Suppressor macrophage treated with lipopolysaccharide for 1 hour (primary cell): ENCODE measurements around the gene ZNF831.

Source experiments
- DNase-seq, 3 donors: peaks; one replicate each; pipeline ENCODE4 v3.0.0-alpha.2; 2020 to 2022

Gene ZNF831

GRCh38 chr20:59157961-59158541 lies 5.6 kb upstream of the ZNF831 start:
- DNase-seq = no peak

DNA sequence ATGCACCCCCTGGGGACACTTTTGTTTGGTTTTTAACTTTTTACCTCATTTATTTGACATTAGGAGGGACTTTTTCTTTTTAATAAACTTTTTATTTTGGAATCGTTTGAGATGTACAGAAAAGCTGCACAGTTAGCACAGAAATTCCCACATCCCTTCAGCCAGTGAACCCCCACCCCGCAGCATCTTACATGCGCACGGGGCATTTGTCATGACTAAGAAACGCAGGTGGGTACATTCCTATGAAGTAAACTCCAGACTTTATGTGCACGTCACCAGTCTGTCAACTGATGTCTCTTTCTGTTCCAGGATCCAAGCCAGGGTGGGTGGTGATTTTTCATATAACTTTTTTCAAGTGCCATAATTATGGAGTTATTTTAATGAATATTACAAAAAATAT lies 4.9 kb upstream of the ZNF831 start:
- no peak for DNase-seq

DNA sequence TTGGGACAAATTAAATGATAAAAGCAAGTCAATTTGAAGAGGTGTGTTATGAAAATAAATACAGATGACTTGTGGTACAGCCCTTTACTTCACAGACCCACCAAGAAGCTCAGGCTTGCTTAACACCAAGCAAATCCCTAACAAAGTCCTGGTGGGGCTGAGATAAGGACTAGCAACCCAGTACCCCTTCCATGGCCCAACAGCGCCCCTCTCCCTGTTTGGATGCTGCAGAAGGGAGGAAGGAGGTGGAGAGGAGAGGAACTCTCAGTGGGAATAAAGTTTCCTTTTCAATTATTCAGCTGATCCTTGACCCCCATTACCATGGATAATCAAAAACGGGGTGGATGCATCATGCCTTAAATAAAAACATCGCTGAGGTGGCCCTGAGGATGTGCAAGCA lies 4.5 kb upstream of the ZNF831 start:
- DNase-seq = no peak

- no peak for DNase-seq
Measured at GRCh38 chr20:59159493-59160376, 3.9 kb upstream of the ZNF831 start.

DNA sequence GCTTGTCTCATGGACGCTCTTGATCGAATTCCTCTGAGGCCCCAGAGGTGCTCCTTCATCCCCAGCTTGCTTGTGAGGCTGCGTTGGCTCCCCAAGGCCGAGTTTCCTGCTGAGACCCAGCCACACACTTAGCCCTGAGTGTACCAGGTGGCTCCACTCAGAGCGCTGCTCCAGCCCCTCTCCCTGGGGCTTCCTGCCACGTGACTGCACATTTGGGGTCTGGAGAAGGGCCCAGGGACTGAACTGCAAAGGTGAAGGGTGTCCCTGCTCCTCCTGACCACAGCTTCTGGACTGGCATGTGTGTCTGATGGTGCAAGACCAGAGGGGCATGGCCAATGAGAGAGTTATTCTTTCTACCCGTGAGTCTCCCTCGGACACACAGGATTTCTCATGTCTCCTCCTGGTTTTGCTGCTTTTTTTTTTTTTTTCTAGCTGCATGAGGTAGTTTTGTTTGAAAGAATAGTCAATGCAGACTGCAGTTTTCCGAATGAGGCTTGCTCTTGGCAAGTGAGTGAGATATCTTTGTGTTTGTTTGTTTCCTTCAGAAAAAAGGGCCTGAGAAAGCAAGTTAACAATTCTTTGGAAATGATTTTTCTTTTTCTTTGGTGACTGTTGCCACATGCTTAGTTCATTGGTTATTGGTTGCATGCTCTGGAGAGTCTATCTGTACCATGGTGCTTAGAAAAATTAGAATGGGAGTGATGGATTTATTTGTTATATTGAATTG lies 3.1 kb upstream of the ZNF831 start:
- no peak for DNase-seq

DNA sequence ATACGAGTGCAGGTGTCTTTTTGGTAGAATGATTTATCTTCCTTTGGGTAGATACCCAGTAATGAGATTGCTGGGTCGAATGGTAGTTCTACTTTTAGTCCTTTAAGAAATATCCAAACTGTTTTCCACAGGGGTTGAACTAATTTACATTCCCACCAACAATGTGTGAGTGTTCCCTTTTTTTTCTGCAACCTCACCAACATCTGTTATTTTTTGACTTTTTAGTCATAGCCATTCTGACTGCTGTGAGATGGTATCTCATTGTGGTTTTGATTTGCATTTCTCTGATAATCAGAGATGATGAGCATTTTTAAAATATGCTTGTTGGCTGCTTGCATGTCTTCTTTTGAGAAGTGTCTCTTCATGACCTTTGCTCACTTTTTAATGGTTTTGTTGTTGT lies 1.9 kb upstream of the ZNF831 start:
- no peak for DNase-seq

DNA sequence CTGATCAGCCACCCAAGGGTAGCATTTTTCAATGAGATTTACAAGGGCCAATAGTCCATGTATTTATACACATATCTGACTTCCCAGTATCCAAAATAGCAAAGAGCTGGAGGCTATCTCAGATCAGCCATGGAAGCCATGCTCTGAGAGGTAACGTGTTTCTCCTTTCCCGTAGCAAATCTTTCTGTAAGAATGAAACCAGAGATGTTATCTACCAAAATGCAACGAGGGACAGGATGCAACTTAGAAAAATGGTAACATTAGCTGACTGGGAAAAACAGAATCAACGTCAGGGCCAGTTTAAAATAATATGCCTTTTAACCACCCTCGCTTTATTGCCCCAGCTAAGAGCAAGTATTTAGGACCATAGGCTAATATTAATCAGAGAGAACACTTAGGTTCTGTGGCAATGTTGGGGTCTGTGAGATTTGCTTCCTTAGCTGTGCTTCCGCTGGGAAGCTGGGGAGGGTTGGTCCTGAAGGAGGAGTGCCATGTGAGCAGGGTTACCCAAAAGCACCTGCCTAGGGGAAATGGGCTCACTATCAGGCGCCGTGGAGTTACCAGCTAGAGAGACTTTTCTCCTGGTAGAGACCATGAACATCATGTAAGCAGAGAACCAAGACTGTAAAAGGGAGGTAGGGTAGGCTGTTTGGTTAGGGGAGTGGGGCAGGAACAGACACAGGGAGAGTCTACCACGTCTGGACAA lies 1.2 kb downstream of the ZNF831 start:
- no peak for DNase-seq

DNA sequence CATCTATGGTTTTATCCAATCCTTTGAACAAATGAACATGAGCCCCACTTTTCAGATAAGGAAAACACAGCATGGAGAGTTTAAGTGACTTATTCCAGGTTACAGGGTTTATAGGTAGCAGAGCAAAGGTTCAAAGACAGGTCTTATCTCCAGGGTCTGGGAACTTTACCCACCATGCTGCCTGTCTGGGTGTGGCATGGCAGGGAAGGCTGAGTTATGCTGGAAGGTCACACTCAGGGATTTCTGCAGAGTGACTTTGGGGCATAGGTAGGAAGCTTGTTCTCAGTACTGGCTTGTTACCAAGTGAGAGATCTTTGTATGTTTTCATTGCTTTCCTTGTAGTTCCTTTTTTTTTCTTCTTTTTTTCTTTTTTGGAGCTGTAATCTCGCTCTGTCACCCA lies 1.8 kb downstream of the ZNF831 start:
- no peak for DNase-seq

GRCh38 chr20:59165891-59166709 lies 2.5 kb downstream of the ZNF831 start:
- DNase-seq = no peak

DNA sequence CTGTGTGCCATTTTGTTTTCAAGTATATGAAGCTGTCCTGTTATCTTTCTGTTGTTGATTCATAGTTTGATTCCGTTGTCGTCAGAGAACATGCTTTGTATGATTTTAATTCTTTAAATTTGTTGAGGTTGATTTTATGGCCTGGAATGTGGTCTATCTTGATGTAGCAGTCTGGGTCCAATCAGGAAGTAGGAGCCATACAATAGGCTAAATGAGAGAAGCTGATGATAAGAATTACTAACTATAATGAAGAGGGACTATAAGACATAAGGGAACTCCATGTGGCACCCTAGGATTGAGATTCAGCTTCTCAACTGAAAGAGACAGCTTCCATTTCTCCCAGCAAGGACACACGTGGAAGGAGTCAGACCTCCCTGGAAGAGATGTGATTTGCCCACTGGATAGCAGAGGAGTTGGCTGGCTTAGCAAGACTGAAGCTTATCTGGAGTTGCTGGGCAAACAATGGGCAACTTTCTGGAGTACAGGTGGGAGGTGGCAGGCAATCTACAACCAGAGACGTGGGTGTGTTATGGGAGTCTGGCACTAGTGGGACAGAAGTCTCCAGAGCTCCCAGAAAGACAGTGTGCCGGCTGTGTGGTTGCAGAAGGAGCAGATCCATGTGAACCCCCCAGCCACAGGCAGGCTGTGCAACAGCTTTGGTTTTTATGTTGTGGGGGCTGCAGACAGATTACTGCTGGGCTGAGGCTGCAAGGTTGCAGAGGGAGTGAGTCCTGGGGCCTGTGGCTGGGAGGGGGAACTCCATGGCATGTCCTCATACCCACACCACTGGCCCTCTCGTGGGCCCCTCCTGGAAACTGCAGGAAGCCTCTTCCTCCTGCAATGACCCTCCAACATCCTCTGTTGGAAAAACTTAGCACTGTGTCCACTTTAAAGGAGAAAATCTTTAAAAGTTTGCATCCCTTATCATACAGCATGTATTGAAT lies 7.1 kb downstream of the ZNF831 start:
- no peak for DNase-seq

GRCh38 chr20:59171986-59172385 lies 8.4 kb downstream of the ZNF831 start:
- no peak for DNase-seq

GRCh38 chr20:59173938-59174491 lies 10.4 kb downstream of the ZNF831 start:
- no peak for DNase-seq

- DNase-seq = no peak
Measured at GRCh38 chr20:59175002-59175401, 11.4 kb downstream of the ZNF831 start.

GRCh38 chr20:59175861-59176260 lies 12.2 kb downstream of the ZNF831 start:
- no peak for DNase-seq

- no peak for DNase-seq
Measured at GRCh38 chr20:59176812-59177211, 13.2 kb downstream of the ZNF831 start.

DNA sequence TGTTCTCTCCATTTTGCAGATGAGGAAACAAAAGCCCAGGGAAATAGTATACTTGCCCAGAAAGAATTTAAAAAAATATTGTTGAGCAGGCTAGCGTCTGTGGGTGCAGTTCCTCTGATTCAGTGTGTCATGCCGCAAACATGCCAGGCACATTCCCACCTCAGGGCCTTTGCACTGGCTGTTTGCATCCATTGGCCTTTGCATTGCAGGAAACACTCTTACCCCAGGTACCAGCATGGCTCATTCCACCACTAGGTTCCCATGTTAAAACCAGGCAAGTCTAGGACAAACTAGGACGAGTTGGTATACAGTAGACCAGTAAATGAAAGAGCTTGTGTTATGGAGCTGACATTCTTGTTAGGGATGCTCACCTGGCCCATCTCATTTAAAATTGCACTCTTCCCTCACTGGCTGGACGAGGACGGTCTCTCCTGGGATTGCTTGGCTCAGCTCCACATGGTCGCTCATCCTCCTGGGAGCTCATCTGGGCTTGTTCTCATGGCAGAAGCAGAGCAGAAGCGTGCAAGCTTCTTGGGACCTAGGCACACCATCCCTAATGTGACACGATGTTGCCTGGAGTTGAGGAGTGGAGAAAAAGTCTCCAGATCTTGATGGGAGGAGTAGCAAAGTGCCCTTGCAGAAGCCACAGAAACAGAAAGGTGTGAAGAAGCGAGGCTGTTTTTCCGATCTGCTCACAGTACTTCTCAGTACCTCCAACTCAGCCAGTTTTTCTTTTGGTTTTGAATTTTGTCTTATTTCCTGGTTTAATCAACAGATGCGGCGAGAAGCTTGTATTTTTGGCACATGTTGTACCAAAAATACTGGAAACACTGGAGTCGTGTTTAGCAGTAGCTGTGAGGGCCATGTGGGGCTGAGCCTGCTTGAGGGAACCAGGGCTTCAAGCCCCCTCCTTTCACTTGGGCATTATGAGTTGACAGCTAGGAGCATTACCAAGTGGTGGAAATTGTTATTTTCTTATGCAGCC lies 13.9 kb downstream of the ZNF831 start:
- no peak for DNase-seq

GRCh38 chr20:59178983-59179595 lies 15.5 kb downstream of the ZNF831 start:
- no peak for DNase-seq

DNA sequence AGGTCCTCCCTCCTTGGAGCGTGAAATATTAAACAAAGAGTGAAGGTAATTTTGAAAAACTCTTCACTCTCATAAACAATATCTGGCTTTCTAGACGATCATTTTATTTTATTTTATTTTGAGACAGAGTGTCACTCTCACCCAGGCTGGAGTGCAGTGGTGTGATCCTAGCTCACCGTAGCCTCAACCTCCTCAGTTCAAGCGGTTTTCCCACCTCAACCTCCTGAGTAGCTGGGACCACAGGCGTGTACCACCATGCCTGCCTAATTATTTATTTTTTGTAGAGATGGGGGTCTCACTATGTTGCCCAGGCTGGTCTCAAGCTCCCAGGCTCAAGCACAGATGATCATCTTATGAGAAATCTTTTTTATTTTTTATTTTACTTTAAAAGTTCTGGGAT lies 16.4 kb downstream of the ZNF831 start:
- DNase-seq = no peak

- no peak for DNase-seq
Measured at GRCh38 chr20:59181936-59182335, 18.3 kb downstream of the ZNF831 start.
